IPS-NIHi7 (cell line): ENCODE measurements around the gene WDTC1.

Experiments used
- DNase-seq: peaks from one replicate; pipeline ENCODE4 v3.0.0; 2012; ENCODE audit warnings: mixed read lengths; ENCODE audit errors: extremely low spot score

WDTC1 gene

GRCh38 chr1:27301052-27301422 lies 66.6 kb downstream of the WDTC1 start:
- DNase-seq, result no peak

GRCh38 chr1:27301582-27302199 lies 67.3 kb downstream of the WDTC1 start:
- no peak for DNase-seq

DNA sequence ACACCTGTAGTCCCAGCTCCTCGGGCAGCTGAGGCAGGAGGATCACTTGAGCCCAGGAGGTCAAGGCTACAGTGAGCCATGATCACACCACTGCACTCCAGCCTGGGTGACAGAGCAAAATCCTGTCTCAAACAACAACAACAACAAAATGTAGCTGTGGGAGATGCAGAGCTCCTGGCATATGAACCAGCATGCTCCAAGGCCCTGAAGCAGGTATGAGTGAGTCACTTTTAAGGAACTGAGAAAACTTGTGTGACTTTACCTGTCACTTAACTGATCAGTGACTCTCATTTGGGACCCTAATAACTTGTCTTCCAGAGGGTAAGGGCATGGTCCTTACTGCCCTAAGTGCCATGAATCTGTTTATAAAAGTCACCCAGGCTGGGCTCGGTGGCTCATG lies 68.2 kb downstream of the WDTC1 start:
- DNase-seq, result no peak

GRCh38 chr1:27303509-27303908 lies 69.1 kb downstream of the WDTC1 start:
- DNase-seq, result no peak

GRCh38 chr1:27306071-27306470 lies 71.6 kb downstream of the WDTC1 start:
- no peak for DNase-seq

- peak; percentile 79 for DNase-seq
Observed at GRCh38 chr1:27306892-27307761, 72.7 kb downstream of the WDTC1 start.

DNA sequence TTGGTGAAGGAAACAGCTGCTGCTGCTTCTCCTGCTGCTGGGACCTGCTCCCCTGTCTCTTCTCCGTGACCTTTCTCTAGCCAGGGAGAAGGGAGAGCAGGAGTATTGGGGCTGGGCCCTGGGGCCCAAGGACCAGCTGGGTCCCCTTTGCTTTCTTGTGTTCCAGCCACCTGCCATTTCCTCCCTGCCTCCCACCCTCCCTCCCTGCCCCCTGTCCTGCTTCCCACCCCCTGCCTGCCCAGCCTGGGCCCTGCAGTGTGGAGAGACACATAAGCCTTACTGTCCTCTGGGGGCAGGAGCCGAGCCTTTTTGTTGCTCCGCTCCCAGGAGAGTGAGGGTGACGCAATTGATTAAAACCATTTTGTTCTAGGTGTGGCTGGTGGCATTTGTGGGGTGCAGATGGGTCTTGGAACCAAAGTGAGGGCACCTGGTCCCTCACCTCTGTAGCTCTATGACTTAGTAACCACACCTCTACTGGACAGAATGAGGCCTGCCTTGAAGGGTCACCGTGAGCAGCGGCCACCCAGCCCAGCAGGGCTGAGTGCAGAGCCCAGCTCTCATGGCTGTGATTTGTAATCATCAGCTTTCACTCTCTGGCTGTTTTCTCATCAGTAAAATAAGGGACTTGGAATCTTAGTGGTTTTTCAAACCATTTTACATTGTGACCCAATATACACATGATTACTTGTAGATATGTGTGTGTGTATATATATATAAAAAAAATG lies 73.6 kb downstream of the WDTC1 start:
- DNase-seq, result no peak

DNA sequence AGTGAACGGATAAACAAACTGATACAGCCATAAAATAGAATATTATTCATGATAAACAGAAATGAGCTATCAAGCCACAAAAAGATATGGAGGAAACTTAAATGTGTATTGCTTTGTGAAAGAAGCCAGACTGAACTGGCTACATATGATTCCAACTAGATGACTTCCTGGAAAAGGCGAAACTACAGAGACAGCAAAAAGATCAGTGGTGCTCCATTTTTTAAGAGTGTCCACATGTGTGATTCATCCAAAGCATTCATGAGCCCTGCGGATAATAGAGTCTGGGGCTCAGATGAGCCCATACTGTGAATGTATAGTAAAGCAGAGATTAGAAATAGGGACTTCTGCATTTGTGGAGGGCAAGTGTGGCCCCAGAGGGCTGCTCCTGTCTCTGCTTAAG lies 79.7 kb downstream of the WDTC1 start:
- DNase-seq, result no peak

GRCh38 chr1:27314737-27315136 lies 80.3 kb downstream of the WDTC1 start:
- DNase-seq, result no peak

DNA sequence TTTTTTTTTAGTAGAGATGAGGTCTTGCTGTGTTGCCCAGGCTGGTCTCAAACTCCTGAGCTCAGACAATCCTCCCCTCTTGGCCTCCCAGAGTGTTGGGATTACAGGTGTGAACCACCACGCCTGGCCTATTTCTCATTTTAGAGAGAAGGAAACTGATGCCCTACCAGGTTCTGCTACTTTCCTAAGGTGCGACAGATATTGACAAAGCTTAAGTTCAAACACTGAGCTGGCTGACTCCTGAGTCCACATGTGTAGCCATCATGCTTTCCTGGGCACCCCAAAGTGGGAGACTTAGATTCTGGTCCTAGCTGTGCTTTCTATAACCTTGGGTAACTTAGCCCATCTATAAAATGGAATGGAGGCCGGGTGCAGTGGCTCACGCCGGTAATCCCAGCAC lies 82.4 kb downstream of the WDTC1 start:
- DNase-seq, result no peak

DNA sequence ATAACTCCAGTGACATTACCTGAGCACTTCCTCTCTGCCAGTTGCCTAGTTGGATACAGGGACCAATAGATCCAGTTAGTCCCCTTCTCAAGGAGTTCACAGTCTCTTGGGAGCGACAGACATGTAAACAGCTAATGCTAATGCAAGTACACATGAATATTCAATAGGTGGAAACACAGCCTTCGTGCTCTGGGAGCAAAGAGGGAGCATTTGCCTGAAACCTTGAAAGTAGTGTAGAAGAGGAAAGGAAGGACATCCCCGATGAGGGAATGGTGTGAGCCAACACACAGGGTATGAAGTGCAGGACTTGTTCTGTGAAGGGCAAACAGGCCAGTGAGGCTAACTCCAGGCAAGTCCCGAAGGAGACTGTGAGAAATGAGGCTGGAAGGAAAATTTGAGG lies 83.7 kb downstream of the WDTC1 start:
- no peak for DNase-seq

DNA sequence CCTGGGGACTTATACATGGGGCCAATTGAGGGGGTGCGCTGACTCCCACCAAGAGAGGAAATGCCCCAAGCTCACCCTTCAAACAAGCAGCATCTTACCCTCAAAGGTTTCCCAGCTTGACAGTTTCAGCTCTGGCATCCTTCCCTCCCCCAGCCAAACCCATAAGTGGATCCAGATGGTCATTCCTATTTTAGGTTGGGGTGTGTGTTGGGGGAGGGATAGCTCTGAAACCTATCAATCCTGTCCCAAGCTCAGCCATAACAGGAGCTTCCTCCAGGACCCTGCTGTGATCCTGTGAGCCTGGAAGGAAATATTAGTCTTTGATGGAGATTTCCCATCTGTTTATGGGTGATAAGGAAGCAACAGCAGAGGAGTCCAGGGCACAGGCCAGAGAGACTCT lies 84.2 kb downstream of the WDTC1 start:
- DNase-seq, result no peak

GRCh38 chr1:27321813-27322568 lies 87.6 kb downstream of the WDTC1 start, which contains the start of gene TMEM222:
TSS of gene TMEM222 (plus strand) at chr1:27322163. CDS start at chr1:27322198, 35 bp downstream.
- DNase-seq, result peak; percentile 99

DNA sequence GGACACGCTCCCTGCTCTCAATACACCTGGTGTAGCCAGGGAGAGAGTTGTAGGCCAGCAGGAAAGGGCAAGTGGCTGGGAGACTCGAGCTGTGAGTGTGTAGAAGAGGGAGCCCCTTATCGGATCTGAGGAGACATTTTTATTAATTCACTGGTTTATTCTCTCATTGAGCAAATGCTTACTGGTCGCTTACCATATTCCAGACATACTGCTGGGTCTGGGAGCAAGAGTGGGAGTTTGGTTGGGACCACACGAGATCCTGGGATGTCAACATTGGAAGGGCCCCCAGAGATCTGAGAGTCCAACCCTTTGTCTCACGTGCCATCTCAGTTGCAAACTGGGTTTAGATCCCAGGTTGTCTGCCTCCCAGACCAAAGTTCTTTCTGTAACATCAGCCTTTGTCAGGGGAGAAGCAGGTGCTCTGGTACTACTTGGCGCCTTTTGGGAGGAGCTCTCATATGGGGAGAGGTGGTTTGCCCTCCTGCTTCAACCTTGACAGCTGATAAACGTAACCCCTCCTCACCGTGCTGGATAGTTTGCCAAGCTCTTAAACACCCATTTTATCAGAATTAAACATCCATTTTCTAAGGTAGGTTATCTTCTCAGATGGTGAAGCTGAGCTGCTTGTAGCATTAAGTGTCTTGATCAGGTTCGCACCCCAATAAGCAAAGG lies 88.3 kb downstream of the WDTC1 start:
- no peak for DNase-seq

GRCh38 chr1:27325286-27325685 lies 90.9 kb downstream of the WDTC1 start:
- DNase-seq, result no peak

GRCh38 chr1:27327964-27328363 lies 93.5 kb downstream of the WDTC1 start:
- DNase-seq, result no peak

DNA sequence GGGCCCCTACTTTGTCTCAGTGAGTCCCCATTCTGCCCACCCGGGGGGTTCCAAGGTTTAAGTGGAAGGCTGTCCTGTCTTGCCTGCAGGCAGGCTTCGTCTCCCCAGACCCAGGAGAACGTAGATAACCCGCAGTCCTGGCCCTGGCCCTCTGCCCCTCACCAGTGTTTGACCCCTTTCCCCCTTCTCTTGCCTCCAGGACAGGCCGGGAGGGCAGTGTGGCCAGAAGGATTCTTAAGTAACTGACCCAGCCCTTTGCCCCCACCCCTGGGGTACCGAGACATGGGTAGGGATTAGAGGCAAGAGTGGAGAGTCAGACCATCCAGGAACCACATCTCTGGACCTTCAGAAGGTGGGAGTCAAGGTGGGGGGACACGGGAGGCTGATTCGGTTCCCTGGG lies 96.4 kb downstream of the WDTC1 start:
- no peak for DNase-seq

GRCh38 chr1:27331426-27331825 lies 97.0 kb downstream of the WDTC1 start:
- no peak for DNase-seq

GRCh38 chr1:27331922-27332321 lies 97.5 kb downstream of the WDTC1 start:
- no peak for DNase-seq

DNA sequence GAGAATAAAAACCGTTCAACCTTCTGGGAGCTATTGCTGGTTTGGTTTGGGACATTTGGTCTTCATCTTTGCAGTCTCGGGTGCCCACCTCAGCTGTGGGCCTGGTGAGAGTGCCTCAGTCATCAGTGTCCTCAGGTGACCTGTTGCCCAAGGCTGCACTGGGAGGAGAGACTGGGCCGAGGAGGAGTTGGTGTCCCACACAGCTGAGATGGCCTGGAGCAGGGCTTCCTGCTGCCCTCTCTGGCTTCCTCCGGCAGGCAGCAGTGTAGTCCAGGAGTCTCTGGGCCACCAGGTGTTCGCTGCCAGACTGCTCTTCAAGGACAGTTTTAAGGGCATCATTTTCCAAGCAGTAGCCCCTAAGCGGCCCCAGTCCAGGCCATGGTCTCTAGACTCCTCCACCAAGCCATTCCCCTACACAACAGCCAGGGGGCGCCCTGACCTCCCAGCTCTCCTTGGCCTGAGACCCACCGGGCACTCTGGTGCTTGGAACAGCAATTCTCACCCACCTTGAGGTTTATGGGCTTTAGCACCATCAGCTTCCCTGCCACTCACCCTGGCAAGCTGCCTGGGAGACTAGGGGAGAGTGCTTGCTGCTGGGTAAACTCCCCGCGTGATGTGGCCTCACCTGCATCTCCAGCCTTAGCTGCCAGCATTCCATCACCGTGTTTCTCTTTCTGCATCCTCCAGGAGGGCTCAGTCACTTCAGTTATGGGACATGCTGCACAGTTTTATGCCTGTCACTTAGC lies 98.3 kb downstream of the WDTC1 start:
- peak; percentile 91 for DNase-seq
